Stimulated activated naive CD8-positive, alpha-beta T cell treated with anti-CD3 and anti-CD28 coated beads, Interleukin-15, amount 100 ng/mL, for 72 hours (primary cell): ENCODE results near the gene GREM1.

ENCODE experiments used
- ATAC-seq: fragments of 150-1000 bp; cut with Tn5 transposase; 2 replicates; pipeline ENCODE4 v1.10.0; 2021; ENCODE audit warnings: mild to moderate bottlenecking, moderate library complexity
- DNase-seq, 2 donors: peaks; one replicate each; pipeline ENCODE4 v3.0.0; 2021 to 2022
- H3K27ac Mint-ChIP-seq, 2 donors: one replicate each; pipeline ENCODE4 v1.8.0; 2022; ENCODE audit warnings: mild to moderate bottlenecking in 2 of 2, mixed read lengths in 2 of 2, moderate library complexity in 2 of 2
- H3K27me3 Mint-ChIP-seq: one replicate; pipeline ENCODE4 v1.8.0; 2022; ENCODE audit warnings: mixed read lengths
- H3K4me1 Mint-ChIP-seq: one replicate; pipeline ENCODE4 v1.8.0; 2022; ENCODE audit warnings: mild to moderate bottlenecking, mixed read lengths
- H3K4me3 Mint-ChIP-seq, 2 donors: one replicate each; pipeline ENCODE4 v1.8.0; 2022; ENCODE audit warnings: mild to moderate bottlenecking in 2 of 2, mixed read lengths in 2 of 2, moderate library complexity in 1 of 2
- H3K9me3 Mint-ChIP-seq, 2 donors: one replicate each; pipeline ENCODE4 v1.8.0; 2022; ENCODE audit warnings: mixed read lengths in 2 of 2

Gene GREM1

GRCh38 chr15:32781781-32782180 is 64.0 kb downstream of the GREM1 start:
- Mint-ChIP-seq H3K4me3 (no peak overlapping the region), H3K4me1 (no peaks in the 10 kb centered on the region), H3K27me3 (peaks cover under 1% of the 10 kb centered on the region), H3K27ac (no peak overlapping the region), H3K9me3 (peaks cover 0 to 10% of the 10 kb centered on the region in 2 donors)
- ATAC-seq, result no peak
- no peak for DNase-seq

GRCh38 chr15:32784581-32784980 is 66.8 kb downstream of the GREM1 start:
- Mint-ChIP-seq H3K4me3 (no peak overlapping the region), H3K27me3 (no peaks in the 10 kb centered on the region), H3K27ac (no peak overlapping the region), H3K9me3 (peaks cover 0 to 5% of the 10 kb centered on the region in 2 donors), H3K4me1 (no peaks in the 10 kb centered on the region)
- DNase-seq (no peak), ATAC-seq (no peak)

- Mint-ChIP-seq H3K4me3 (no peak overlapping the region), H3K9me3 (peaks cover 0 to 3% of the 10 kb centered on the region in 2 donors), H3K27ac (no peak overlapping the region), H3K4me1 (no peaks in the 10 kb centered on the region), H3K27me3 (no peaks in the 10 kb centered on the region)
- DNase-seq (no peak), ATAC-seq (no peak)
Observed at GRCh38 chr15:32786906-32787305, 69.1 kb downstream of the GREM1 start.

GRCh38 chr15:32787949-32788348 is 70.1 kb downstream of the GREM1 start:
- no peak for DNase-seq
- Mint-ChIP-seq H3K9me3 (peaks cover 0 to 4% of the 10 kb centered on the region in 2 donors), H3K4me1 (no peaks in the 10 kb centered on the region), H3K27ac (no peak overlapping the region), H3K27me3 (no peaks in the 10 kb centered on the region), H3K4me3 (no peak overlapping the region)
- ATAC-seq, result no peak

GRCh38 chr15:32790352-32790999 is 72.7 kb downstream of the GREM1 start:
- H3K4me1 Mint-ChIP-seq, result no peaks in the 10 kb centered on the region
- DNase-seq (no peak), ATAC-seq (no peak)
- H3K27me3 Mint-ChIP-seq, result no peaks in the 10 kb centered on the region
- H3K4me3 Mint-ChIP-seq, result no peak overlapping the region
- H3K27ac Mint-ChIP-seq, result no peak overlapping the region
- peaks cover 0 to 4% of the 10 kb centered on the region in 2 donors for H3K9me3 Mint-ChIP-seq

- DNase-seq (no peak), ATAC-seq (no peak)
- peaks cover 0 to 4% of the 10 kb centered on the region in 2 donors for H3K9me3 Mint-ChIP-seq
- H3K4me3 Mint-ChIP-seq, result no peak overlapping the region
- H3K27me3 Mint-ChIP-seq, result no peaks in the 10 kb centered on the region
- H3K4me1 Mint-ChIP-seq, result no peaks in the 10 kb centered on the region
- H3K27ac Mint-ChIP-seq, result no peak overlapping the region
Observed at GRCh38 chr15:32792436-32792835, 74.6 kb downstream of the GREM1 start.
